GM19351 (cell line): ENCODE results near the gene TCF23.

Source experiments
- ATAC-seq: cut with Tn5 transposase; IDR thresholded peaks from one replicate; pipeline ENCODE4 v1.9.1; 2021; ENCODE audit warnings: mild to moderate bottlenecking, moderate library complexity; ENCODE audit not compliant: unreplicated experiment

TCF23 gene

DNA sequence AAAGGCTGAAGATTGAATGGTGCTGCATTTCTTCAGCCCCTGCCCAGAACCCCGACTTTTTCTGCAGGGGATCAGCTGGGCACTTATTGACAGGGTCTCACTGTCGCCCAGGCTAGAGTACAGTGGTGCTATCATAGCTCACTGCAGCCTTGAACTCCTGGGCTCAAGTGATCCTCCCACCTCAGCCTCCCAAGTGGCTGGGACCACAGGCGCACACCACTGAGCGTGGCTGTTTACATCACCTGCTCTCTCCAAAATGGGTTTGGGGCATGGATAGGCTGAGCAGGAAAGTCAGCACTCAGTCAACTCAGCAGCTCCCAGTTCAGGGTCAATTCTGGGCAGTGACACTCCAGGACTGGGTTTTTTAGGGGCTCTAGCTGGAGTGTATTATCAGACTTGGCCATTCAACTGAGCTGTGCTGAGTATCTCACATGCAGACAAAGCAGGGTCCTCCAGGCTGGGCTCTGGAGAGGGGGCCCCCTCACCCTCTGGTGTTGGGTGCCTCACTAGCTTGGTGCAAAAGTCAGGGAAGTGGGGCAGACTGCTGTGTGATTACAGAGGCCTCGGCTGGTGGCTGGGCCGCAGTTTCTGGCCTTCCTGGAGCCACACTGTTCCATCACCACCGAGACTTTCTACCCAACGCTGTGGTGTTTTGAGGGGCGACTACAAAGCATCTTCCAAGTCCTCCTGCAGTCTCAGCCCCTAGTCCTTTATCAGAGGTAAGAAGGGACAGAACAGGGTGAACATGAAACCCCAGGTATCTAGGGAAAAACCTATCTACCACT, 20.7 kb upstream of the TCF23 start:
- no peak for ATAC-seq

DNA sequence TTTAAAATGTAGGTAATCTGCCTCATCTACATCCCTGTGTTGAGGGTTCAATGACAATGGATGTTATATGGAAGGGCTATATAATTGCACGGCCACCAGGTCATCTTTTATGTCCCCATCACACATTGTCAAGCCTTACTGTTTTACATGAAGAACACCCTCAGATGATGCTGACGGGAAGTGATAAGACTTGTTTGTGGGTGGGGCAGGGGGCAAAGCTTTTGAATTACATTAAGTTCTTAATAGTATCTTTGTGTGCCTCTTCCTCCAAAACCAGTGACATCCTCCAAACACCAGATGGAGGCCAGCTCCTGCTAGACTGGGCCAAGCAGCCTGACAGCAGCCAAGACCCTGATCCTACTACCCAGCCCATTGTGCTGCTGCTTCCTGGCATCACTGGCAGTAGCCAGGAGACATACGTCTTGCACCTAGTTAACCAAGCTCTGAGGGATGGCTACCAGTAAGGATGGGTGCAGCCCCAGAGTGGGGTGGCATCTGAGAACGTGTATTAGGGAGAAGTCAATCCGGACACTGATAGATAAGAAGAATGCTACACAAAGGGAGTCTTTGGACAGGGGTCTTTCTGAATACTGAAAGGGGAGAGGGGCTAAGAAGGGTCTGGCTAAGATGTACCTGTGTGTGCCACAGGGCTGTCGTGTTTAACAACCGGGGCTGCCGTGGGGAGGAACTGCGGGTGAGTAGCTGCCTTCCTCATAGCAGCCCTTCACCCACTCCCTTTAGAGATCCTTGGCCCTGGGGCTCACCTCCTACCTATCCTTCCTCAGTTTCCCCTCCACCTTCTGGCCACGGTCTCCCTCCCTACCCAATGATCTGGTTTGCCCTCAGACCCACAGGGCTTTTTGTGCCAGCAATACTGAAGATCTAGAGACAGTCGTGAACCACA, 19.9 kb upstream of the TCF23 start:
- ATAC-seq, result no peak

DNA sequence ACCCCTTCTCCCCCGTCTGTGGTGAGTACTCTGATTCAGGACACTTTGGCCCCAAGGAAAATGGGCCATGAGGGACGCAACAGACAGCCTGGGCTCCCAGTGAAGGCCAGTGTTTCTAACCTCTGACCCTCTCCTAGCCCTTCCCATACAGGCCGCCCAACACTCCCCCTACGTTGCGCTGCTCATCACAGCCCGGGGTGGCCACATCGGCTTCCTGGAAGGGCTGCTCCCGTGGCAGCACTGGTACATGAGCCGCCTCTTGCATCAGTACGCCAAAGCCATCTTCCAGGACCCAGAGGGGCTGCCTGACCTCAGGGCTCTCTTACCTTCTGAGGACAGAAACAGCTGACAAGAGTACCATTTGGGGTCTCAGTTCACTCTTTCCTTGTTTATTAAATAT, 18.4 kb upstream of the TCF23 start:
- ATAC-seq, result no peak

DNA sequence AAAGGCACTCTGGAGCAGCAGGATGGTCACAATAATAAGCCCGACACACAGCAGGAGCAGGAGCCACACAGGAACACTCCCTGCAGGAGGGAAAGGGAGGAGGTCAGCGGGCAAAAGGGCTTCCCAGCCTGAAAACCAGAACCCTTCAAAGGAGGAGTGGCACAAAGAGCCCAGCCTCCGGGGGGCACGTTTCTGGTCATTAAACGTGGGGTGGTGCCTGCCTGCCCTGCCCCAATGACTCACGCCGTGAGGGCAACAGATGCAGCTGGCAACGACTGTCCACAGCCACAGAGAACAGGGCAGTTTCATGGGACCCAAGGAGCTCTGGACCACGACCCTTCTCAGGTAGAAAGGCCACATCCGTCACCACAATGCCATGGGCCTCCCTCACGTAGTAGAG, 17.4 kb upstream of the TCF23 start:
- ATAC-seq, result no peak

DNA sequence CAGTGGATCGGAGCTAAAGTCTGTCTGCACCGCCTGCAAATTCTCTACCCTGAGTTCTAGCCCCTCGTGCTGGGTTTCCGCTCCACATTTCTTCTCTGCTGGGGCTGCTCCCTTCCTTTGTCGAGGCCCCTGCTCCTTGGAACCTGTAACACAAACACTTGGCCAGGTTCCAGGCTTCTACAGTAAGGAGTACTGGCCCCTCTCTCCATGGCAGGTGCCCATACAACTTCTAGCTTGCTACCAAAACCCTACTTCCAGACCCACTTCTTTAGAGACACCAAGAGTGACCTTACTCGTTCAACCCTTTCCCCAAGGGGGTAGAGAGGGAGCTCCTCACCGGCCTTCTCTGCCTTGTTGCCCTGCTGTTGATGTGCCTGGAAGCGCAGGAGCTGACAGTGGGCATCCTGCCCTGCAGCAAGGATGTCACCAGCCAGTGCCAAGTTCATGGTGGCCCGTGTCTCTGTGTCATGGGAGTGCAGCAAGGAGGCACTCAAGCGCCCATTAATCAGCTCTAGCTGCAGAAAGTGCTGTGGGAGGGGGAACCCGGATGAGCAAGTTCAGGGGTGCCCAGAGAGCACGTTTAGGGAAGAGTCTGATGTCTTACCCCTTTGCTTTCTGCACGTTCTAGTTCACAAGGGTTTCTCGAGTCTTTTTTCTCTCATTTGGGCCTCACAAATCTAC, 15.5 kb upstream of the TCF23 start:
- ATAC-seq, result no peak

DNA sequence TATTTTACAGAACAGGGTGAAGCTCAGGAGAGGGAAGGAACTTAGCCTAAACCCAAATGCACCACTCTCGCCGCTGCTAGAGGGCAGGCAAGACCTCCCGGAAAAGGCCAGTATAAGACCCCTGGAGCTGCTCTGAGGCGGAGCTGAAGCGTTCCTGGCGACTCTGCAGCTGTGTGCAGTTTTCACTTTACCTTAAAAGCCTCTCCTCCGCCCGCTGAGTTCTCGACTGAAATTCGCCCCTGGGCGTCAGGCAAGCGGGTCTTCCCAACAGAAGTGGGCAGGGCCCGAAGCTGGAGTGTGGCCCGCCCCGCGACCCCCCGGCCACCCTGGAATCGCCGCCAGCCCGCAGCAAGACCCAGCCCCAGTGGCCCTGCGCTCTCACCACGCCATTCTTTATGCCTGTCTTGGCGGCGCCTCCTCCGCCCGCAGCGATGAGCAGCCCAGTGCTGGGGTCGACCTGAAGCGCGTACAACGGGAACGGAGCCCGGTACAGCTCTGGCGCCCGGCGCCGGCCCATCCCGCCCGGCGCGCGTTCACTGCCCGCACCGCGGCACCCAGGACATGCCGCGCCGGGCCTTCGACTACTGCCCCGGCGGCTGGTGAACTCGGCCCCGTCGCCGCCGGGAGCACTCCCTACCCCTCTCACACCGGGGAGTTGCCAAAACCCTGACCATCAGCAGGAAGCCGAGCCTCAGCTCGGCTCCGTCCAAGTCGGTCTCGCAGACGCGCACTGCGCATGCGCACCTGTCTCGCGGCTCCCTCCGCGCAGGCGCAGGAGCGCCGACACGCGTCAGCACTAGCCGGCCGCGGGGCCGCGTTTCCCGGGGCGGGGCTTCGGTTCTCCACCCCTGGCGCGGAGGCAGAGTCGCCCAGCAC, 14.7 kb upstream of the TCF23 start, which contains the start of gene PREB:
Gene PREB (minus strand): TSS at position 732 of the 876 bp plus-strand sequence. CDS start 215 bp downstream, at position 517.
- peak; percentile 88 for ATAC-seq

DNA sequence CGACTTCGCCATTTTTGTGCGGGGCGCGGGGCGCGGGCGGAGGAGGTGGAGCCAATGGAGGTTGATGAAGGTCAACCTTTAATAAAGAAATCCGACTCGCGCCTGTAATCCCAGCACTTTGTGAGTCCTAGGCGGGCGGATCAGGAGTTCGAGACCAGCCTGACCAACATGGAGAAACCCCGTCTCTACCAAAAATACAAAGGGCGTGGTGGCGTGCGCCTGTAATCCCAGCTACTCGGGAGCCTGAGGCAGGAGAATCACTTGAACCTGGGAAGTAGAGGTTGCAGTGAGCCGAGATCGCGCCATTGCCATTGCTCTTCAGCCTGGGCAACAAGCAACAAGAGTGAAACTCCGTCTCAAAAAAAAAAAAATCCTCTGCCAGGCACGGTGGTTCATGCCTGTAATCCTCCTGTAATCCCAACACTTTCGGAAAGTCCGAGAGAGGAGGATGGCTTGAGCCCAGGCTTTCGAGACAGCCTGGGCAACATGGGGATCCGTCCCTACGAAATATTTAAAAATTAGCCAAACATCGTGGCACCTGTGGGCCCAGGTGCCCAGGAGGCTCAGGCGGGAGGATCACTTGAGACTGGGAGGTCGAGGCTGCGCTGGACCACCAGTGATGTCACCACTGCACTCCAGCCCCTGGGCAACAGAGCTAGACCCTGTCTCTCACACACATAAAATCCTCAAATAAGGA, 13.9 kb upstream of the TCF23 start:
- no peak for ATAC-seq

DNA sequence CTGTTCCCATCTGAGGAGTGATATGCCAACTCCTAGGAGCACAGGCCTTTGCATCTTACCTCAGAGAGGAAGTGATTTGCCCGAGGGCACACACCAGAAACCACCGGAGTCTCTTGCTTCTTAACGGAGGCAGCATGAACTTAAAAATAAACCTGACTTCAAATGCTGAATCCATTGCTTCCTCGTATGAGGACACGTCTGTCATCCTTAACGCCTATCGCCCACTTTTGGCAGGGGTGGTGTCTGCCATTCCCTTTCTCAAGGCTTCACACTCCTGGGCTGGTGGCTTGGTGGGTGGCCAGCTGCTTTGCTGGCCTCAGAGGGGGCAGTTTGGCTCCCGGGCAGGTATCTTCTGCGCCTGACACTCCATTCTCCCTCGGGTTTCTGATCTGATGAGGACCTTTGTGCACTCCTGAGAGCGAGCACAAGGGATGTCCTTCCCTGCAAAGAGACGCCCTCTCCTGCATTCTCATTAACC, 13.3 kb upstream of the TCF23 start:
- no peak for ATAC-seq

DNA sequence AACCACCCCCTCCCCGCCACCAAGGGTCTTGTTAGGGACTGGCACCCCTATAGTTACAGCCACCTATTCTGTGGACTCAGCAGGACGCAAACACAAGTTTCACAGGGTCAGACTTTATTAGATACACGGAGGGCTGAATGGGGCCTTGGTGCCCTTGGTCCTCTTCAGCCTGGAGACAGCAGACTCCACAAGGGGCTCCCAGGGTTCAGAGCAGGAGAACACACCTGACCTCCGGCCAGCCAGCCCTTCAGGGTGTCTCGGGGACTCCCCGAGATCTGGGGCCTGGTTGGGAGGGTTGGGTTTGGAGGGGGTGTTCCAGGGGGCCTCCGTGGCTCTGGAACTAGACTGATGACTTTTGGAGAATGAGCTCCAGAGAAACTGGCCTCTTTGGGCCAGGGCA, 12.1 kb upstream of the TCF23 start:
- no peak for ATAC-seq

DNA sequence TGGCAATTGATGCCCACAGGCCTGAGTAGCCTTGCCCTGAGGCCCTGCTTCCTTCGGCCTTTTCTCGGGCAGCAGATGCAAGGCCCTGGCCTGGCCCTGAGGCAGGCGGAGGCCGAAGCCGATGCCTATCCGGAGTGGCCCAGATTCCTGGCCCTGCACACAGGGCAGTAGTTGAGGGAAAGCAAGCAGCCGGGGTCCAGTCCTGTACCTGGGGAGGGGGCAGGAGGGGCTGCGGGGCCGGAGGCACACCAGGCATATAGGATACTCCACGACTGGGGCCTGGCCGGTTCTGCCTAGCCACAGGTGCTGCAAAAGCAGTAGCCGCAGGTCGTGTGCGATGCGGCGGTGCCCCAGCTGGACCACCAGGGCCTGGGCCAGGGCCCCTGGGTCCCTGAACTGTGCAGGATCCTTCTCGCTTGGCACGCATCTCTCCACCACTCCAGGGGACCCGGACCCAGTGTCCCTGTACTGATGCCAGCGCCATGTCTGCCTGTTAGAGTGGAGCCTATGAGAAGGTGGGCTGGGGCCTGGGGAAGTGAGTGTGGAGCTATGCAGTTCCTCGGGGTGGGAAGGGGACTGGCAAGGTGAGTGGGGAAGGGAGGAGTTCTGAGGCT, 11.4 kb upstream of the TCF23 start:
- no peak for ATAC-seq

DNA sequence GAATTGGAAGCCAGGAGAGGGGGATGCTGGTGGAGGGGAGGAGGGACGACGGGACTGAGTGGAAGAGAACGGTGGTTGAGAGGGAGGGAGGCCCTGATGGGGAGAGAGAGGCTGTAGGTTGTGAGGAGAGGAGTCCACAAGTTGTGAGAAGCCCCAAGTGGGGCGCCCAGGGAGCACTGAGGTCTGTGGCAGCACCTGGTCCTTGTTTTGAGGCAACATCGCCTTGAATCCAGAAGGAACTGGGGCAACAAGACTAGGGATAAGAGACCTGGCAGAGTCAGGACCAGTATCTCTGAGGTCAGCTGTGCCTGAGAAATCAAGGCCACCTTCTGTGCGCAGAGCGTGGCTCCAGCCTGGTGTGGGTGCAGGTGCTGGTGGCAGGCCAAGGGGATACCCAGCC, 10.7 kb upstream of the TCF23 start:
- ATAC-seq, result no peak

DNA sequence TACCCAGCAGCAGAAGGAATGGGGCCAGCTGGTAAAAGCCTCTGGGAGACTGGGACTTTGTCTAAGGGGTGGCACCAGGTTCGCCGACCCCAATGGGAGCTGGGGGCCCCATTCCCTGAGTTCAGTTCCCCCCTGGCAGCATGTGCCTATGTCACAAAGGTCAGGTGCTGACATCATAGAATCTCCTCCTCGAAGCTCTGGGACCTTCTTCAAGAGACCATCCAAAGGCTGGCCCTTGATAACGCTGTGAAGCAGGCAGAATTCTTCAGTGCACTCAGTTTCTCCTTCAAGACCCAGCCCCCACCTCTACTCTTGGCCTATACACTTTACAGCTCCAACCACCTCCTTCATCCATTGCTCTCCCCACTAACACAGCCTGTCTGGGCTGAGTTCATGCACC, 9.5 kb upstream of the TCF23 start, which contains the start of gene PRR30:
Gene PRR30 (minus strand): TSS at position 101 of the 400 bp plus-strand sequence. CDS start 1,081 bp downstream, outside the sequence.
- ATAC-seq, result no peak

DNA sequence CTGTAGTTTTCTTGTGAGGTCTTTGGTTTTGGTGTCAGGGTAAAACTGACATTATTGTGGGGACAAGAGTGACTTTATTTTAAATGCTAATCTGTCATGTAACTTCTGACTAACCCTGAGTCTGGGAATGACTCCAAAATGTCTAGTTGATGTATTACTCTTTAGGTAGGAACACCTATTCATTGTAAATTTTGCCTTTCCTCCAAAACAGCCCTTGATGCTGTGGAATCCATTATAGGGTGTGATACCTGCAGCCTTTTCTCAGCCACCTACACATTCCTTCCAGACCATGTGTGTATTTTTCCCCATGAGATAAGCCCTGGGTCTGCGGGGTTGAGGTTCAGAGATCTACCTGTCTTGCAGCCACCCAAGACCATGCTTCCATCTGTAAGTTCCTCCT, 5.5 kb upstream of the TCF23 start:
- no peak for ATAC-seq

DNA sequence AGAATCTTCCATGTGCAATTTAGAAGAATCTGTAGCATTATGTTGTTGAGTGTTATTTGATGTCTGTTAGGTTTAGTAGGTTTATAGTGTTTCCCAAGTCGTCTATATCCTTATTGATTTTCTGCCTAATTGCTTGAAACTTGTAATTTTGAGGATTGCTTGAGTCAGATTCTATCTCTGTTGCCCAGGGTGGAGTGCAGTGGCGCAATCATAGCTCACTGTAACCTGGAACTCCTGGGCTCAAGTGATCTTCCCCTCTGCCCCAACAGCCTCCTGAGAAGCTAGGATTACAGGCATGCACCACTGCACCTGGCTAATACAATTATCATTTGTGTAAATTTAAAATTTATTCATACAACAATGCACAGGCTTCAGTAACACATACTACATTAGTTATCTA, 3.1 kb upstream of the TCF23 start:
- ATAC-seq, result no peak

DNA sequence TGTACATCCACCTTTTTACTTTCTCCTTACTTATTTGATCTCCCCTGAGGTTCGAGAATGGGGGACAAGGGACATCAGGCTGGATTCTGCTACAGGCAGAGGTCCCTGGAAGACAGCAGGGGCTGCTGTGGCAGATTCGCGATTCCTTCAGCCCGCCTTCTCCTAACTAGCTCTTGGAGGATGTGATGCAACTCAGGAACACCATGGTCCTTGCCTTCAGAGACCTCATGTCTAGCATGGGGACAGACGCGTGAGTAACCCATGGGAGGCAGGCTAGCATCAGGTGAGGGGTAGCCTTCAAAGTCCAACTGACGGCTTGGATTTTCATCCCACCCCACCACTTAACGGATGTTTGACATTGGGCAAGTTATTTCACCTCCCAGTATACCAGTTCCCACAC, 869 bp upstream of the TCF23 start:
- no peak for ATAC-seq

DNA sequence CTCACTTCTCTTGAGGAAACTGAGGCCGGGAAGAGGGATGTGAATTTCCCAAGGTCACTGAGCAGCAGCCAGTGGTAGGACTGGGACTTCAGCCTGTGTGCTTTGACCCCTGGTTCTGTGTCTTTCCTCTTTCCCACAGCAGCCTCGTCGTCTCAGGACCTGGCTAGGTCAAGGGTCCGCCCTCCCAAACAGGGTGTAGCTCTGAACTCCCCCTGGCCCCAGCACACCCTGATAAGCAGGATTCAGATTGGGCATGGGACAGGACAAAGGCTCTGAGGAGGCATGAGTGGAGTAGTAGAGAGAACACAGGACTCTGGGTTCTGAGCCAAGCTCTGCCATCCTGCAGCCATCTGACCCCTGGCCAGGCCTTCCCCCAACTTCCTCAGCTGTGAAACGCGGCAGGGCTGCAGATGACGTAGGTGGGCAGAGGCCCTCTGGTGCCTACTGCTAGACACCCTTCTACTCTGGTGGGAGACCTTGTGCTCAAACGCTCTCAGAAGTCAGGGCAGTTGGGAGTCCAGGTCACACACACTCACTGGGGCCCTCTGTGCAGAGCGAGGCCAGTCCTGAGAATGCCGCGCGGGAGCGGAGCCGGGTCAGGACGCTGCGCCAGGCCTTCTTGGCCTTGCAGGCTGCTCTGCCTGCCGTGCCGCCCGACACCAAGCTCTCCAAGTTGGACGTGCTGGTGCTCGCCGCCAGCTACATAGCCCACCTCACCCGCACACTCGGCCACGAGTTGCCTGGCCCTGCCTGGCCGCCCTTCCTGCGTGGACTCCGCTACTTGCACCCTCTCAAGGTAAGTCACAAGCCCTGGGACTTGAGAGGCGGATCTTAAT, 984 bp downstream of the TCF23 start:
- ATAC-seq, result no peak

DNA sequence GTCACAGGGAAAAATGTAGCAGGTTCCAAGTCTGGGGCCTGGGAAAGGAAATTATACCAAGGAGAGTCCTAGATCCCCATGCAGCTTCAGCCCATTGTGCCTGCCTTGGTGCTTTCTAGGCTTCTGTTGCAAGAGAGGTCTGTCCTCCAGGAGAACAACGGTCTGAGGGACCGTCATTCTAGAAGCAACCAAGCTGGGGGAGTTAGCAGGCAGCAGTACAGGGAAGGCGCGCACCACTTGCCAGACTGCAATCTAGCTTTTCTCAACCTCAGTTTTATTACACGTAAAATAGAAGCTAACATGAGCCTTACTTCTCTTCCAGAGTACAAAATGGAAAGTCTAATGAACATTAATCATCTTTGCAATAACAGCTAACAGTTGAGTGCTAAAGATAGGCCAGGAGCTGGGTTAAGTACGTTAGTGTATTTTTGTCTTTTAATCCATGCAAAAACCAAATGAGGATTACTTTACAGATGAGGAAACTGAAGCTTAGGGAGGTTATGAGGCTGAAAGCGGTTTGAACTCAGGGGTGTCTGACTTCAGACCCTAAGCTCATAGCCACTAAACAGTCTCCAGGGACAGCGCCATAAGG, 1.9 kb downstream of the TCF23 start:
- ATAC-seq, result no peak
